HFFc6 (cell line): Measurements from ENCODE around the gene CEACAM1. TPM values are rescaled to one million over a fixed set of nuclear protein-coding genes. Genes with fewer than 3 reads are reported as not detected.
"Not testable (repeated sequence)": the region's sequence is repeated elsewhere in the genome, so short reads cannot be mapped to it uniquely, and the experiment has no call there.

ENCODE experiments used
- DNase-seq: peaks from one replicate; pipeline ENCODE4 v3.0.0-alpha.2; 2018
- H3K27ac Mint-ChIP-seq: 2 replicates; pipeline ENCODE4 v1.8.0; 2020; ENCODE audit warnings: mild to moderate bottlenecking, mixed read lengths
- H3K27me3 Mint-ChIP-seq: 2 replicates; pipeline ENCODE4 v1.8.0; 2021; ENCODE audit warnings: mild to moderate bottlenecking, moderate library complexity, mixed read lengths; ENCODE audit not compliant: insufficient read depth
- H3K36me3 Mint-ChIP-seq: 2 replicates; pipeline ENCODE4 v1.8.0; 2021; ENCODE audit warnings: low read depth, mixed read lengths
- H3K4me1 Mint-ChIP-seq: 2 replicates; pipeline ENCODE4 v1.8.0; 2020; ENCODE audit warnings: low read depth, mixed read lengths
- H3K4me3 Mint-ChIP-seq: 2 replicates; pipeline ENCODE4 v1.8.0; 2020; ENCODE audit warnings: mild to moderate bottlenecking, moderate library complexity, mixed read lengths
- H3K9me3 Mint-ChIP-seq: 2 replicates; pipeline ENCODE4 v1.8.0; 2020; ENCODE audit warnings: mild to moderate bottlenecking, mixed read lengths
- total RNA-seq, 6 experiments: library from RNA; stranded (reverse); fragmentation: NEBNext Ultra II Directional; extraction: Animal tissue kit (Norgen Biotek cat#: 25700); gene quantifications; 2 replicates in 1 of 6; 3 replicates in 5 of 6; pipeline ENCODE4 v1.2.3, GENCODE V29; 2021
- TF ChIP-seq, protein P1 (sequence below): fragments of 200-600 bp; sonication (generic); IDR thresholded peaks from 2 replicates; pipeline ENCODE4 v1.5.0; 2021; ENCODE audit warnings: antibody characterized with exemption, mild to moderate bottlenecking

CEACAM1 gene
- total RNA-seq, 6 experiments from 2014 or later, result not detected

DNA sequence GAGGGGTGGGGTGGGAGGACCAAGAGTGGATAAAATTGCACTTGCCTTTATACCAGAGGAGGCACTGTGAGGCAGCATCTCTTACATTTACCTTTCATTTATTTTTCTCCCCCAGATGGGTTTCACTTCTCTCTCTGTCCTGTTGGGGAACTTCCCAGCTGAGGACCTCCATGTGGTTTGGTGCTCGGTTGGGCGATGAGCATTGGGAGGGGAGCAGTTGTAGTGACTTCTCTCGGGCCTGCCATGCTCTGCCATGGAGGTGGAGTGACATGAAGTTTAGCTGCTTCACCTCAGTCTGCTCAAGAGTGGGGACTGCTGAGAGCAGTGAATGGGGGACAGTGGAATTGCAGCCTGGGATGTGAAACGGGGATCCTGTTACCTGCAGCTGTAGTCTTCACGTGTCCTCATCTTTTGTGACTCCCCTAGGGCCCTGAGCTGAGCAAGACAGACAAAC, 62.4 kb downstream of the CEACAM1 start:
- no peak overlapping the region for H3K4me3 Mint-ChIP-seq
- no peaks in the 10 kb centered on the region for H3K9me3 Mint-ChIP-seq
- H3K4me1 Mint-ChIP-seq, result peaks cover 33% of the 10 kb centered on the region
- H3K27me3 Mint-ChIP-seq, result peaks cover 11% of the 10 kb centered on the region
- TF ChIP-seq, protein P1, sequence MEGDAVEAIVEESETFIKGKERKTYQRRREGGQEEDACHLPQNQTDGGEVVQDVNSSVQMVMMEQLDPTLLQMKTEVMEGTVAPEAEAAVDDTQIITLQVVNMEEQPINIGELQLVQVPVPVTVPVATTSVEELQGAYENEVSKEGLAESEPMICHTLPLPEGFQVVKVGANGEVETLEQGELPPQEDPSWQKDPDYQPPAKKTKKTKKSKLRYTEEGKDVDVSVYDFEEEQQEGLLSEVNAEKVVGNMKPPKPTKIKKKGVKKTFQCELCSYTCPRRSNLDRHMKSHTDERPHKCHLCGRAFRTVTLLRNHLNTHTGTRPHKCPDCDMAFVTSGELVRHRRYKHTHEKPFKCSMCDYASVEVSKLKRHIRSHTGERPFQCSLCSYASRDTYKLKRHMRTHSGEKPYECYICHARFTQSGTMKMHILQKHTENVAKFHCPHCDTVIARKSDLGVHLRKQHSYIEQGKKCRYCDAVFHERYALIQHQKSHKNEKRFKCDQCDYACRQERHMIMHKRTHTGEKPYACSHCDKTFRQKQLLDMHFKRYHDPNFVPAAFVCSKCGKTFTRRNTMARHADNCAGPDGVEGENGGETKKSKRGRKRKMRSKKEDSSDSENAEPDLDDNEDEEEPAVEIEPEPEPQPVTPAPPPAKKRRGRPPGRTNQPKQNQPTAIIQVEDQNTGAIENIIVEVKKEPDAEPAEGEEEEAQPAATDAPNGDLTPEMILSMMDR, result no peak
- DNase-seq, result no peak
- H3K36me3 Mint-ChIP-seq, result no peaks in the 10 kb centered on the region
- no peak overlapping the region for H3K27ac Mint-ChIP-seq

DNA sequence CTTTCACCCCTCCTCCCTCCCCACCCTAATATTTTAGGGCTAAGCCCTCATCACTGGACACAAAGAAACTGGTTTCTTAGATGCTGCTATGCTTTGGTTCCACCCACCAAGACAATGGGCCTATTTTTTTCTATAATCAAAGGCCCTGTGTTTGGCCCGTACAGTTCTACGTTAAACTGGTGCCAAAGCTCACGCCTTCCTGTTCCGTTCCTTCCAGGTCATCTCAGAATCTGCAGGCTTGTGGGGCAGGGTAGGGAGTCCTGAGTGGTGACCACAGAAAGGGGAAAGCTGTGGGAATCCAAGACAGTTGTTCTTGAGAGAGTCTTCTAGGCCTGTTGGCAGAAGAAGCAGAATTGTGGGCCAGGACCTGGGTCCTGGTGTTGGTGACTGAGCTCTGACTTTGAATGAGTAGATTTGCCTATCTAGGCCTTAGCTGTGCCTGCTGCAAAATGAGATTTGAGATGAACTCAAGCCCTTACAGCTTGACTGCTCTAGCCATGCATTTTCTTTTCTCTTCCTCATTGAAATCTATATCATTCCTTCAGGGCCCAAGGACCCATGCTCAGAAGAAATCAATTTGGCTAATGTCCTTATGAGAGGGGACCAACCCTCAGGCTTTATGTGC, 66.5 kb downstream of the CEACAM1 start:
- Mint-ChIP-seq H3K36me3 (no peaks in the 10 kb centered on the region), H3K27me3 (peaks cover 7% of the 10 kb centered on the region), H3K4me3 (no peak overlapping the region), H3K27ac (no peak overlapping the region), H3K9me3 (no peaks in the 10 kb centered on the region), H3K4me1 (peaks cover 9% of the 10 kb centered on the region)
- no peak for DNase-seq
- TF ChIP-seq, protein P1, result no peak

DNA sequence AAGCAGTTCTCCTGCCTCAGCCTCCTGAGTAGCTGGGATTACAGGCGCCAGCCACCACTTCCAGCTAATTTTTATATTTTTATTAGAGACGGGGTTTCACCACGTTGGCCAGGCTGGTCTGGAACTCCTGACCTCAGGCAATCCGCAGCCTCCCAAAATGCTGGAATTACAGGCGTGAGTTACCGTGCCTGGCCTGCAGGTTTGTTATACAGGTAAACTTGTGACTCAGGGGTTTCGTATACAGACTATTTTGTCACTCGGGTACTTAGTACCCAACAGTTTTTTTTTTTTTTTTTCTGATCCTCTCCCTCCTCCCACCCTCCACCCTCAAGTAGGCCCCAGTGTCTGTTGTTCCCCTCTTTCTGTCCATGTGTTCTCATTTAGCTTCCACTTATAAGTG, 67.0 kb downstream of the CEACAM1 start:
- H3K36me3 Mint-ChIP-seq, H3K4me3 Mint-ChIP-seq, H3K27me3 Mint-ChIP-seq, H3K9me3 Mint-ChIP-seq, DNase-seq, H3K27ac Mint-ChIP-seq, H3K4me1 Mint-ChIP-seq: not testable (repeated sequence)

DNA sequence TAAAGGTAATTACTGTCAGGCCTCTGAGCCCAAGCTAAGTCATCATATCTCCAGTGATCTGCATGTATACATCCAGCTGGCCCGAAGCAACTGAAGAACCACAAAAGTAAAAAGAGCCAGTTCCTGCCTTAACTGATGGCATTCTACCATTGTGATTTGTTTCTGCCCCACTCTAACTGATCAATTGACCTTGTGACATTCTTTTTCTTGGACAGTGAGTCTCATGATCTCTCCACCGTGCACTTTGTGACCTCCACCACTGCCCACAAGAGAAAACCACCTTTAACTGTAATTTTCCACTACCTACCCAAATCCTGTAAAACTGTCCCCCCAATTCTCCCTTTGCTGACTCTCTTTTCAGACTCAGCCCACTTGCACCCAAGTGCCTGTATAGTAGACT, 68.4 kb downstream of the CEACAM1 start:
- DNase-seq, result no peak
- TF ChIP-seq, protein P1, result no peak
- Mint-ChIP-seq H3K4me1 (peaks cover 8% of the 10 kb centered on the region), H3K4me3 (no peak overlapping the region), H3K27me3 (peaks cover 3% of the 10 kb centered on the region), H3K9me3 (no peaks in the 10 kb centered on the region), H3K27ac (no peak overlapping the region), H3K36me3 (no peaks in the 10 kb centered on the region)

Other genes with a start within 250 kb of the CEACAM1 start
- gene PRR19, start 226.3 kb downstream of the CEACAM1 start, total RNA-seq, result 1 to 10 TPM in 1 of 6 experiments, under 1 TPM in 5; 0.67 to 2.0 (median 0.86) TPM
- 10 to 100 TPM; 32.3 to 43.5 (median 40.7) TPM for gene PAFAH1B3, start 225.9 kb downstream of the CEACAM1 start, total RNA-seq
- under 1 TPM; 0.12 to 0.47 (median 0.34) TPM for gene TMEM145, start 215.2 kb downstream of the CEACAM1 start, total RNA-seq
- 10 to 100 TPM; 17.7 to 23.6 (median 18.8) TPM for gene MEGF8, start 202.8 kb downstream of the CEACAM1 start, total RNA-seq
- under 1 TPM; 0.48 to 0.80 (median 0.68) TPM for gene CNFN, start 138.2 kb downstream of the CEACAM1 start, total RNA-seq
- 1 to 10 TPM; 4.7 to 9.2 (median 7.1) TPM for gene LIPE, start 101.1 kb downstream of the CEACAM1 start, total RNA-seq
- gene CXCL17, start 85.5 kb downstream of the CEACAM1 start, total RNA-seq, result not detected
- gene CEACAM8, start 66.4 kb upstream of the CEACAM1 start, total RNA-seq, result not detected
- not detected for gene PSG3, start 212.0 kb upstream of the CEACAM1 start, total RNA-seq
- gene PSG8, start 237.2 kb upstream of the CEACAM1 start, total RNA-seq, result under 1 TPM in 2 of 6 experiments, not detected in 4; 0.17 to 0.32 TPM